HepG2 (cell line): ENCODE results near the gene MAPK7. TPM values are rescaled to one million over a fixed set of nuclear protein-coding genes. Genes with fewer than 3 reads are reported as not detected.
A peak's percentile ranks its signal among the peaks of the same experiment; 100 is the strongest.

Experiments used
- ATF7 ChIP-seq, 2 experiments: fragments of 450-650 bp in 1 of 2; sonication (generic) in 1 of 2; formaldehyde crosslinking in 1 of 2; IDR thresholded peaks; 2 replicates each; pipeline versions ENCODE4 v1.4.0 to v1.6.1; 2016 to 2020; ENCODE audit warnings: antibody characterized with exemption in 1 of 2, mild to moderate bottlenecking in 1 of 2, missing genetic modification reagents in 1 of 2
- GLI4 ChIP-seq: sonication (generic); formaldehyde crosslinking; IDR thresholded peaks from 2 replicates; pipeline ENCODE4 v1.5.1; 2020; ENCODE audit warnings: missing genetic modification reagents, mild to moderate bottlenecking, moderate library complexity, borderline replicate concordance
- HNRNPK ChIP-seq: fragments of 200-400 bp; formaldehyde crosslinking; IDR thresholded peaks from 2 replicates; pipeline ENCODE4 v1.6.1; 2018; ENCODE audit warnings: low read length, low read depth, moderate library complexity, mild to moderate bottlenecking; ENCODE audit not compliant: poor library complexity, severe bottlenecking
- HOXD1 ChIP-seq: sonication (generic); formaldehyde crosslinking; IDR thresholded peaks from 2 replicates; pipeline ENCODE4 v1.5.0; 2020; ENCODE audit warnings: missing genetic modification reagents
- ISX ChIP-seq: sonication (generic); formaldehyde crosslinking; conservative IDR thresholded peaks from 2 replicates; pipeline ENCODE4 v1.5.0; 2020; ENCODE audit warnings: missing genetic modification reagents
- KAT7 ChIP-seq: IDR thresholded peaks from 2 replicates; pipeline ENCODE4 v1.6.1; 2018; ENCODE audit warnings: borderline replicate concordance, missing compliant biosample characterization
- MIER3 ChIP-seq: IDR thresholded peaks from 2 replicates; pipeline ENCODE4 v1.6.1; 2016; ENCODE audit warnings: missing compliant biosample characterization, borderline replicate concordance
- NKX3-1 ChIP-seq: sonication (generic); formaldehyde crosslinking; IDR thresholded peaks from 2 replicates; pipeline ENCODE4 v1.5.0; 2020; ENCODE audit warnings: missing genetic modification reagents
- NR2C2 ChIP-seq: sonication (generic); formaldehyde crosslinking; IDR thresholded peaks from 2 replicates; pipeline ENCODE4 v1.4.0; 2020; ENCODE audit warnings: missing genetic modification reagents, mild to moderate bottlenecking, moderate library complexity, borderline replicate concordance
- RXRA ChIP-seq: sonication (generic); formaldehyde crosslinking; IDR thresholded peaks from 2 replicates; pipeline ENCODE4 v1.5.1; 2020; ENCODE audit warnings: missing genetic modification reagents
- SUZ12 ChIP-seq: fragments of 150-350 bp; IDR thresholded peaks from 2 replicates; pipeline ENCODE4 v1.6.1; 2014; ENCODE audit warnings: low read depth, low read length
- TMF1 ChIP-seq: sonication (generic); formaldehyde crosslinking; IDR thresholded peaks from 2 replicates; pipeline ENCODE4 v1.8.1; 2022; ENCODE audit warnings: low read depth, missing genetic modification reagents
- ZBTB3 ChIP-seq: sonication (generic); formaldehyde crosslinking; IDR thresholded peaks from 2 replicates; pipeline ENCODE4 v1.4.0; 2020; ENCODE audit warnings: low read depth, mild to moderate bottlenecking, moderate library complexity, missing genetic modification reagents, borderline replicate concordance
- ZFP36L1 ChIP-seq: sonication (generic); formaldehyde crosslinking; IDR thresholded peaks from 2 replicates; pipeline ENCODE4 v1.8.0; 2022; ENCODE audit warnings: mild to moderate bottlenecking, missing genetic modification reagents, moderate library complexity
- ZFP36L2 ChIP-seq: sonication (generic); formaldehyde crosslinking; IDR thresholded peaks from 2 replicates; pipeline ENCODE4 v1.4.0; 2020; ENCODE audit warnings: missing genetic modification reagents
- ZNF12 ChIP-seq: sonication (generic); formaldehyde crosslinking; IDR thresholded peaks from 2 replicates; pipeline ENCODE4 v1.5.0; 2020; ENCODE audit warnings: missing genetic modification reagents
- ZNF263 ChIP-seq: sonication (generic); formaldehyde crosslinking; IDR thresholded peaks from 2 replicates; pipeline ENCODE4 v1.4.0; 2020; ENCODE audit warnings: missing genetic modification reagents
- ZNF33A ChIP-seq: sonication (generic); formaldehyde crosslinking; IDR thresholded peaks from 2 replicates; pipeline ENCODE4 v1.5.1; 2020; ENCODE audit warnings: missing genetic modification reagents, mild to moderate bottlenecking, moderate library complexity, borderline replicate concordance
- ZNF383 ChIP-seq: sonication (generic); formaldehyde crosslinking; IDR thresholded peaks from 2 replicates; pipeline ENCODE4 v1.4.0; 2020; ENCODE audit warnings: missing genetic modification reagents, mild to moderate bottlenecking, borderline replicate concordance
- ZNF660 ChIP-seq: sonication (generic); formaldehyde crosslinking; IDR thresholded peaks from 2 replicates; pipeline ENCODE4 v1.5.1; 2020; ENCODE audit warnings: mild to moderate bottlenecking, low read depth, missing genetic modification reagents, borderline replicate concordance
- ZNF75D ChIP-seq: sonication (generic); formaldehyde crosslinking; IDR thresholded peaks from 2 replicates; pipeline ENCODE4 v1.8.1; 2023; ENCODE audit warnings: missing genetic modification reagents, mild to moderate bottlenecking, borderline replicate concordance
- ZNF839 ChIP-seq: sonication (generic); formaldehyde crosslinking; IDR thresholded peaks from 2 replicates; pipeline ENCODE4 v1.4.0; 2020; ENCODE audit warnings: missing genetic modification reagents, mild to moderate bottlenecking, borderline replicate concordance
- polyA plus RNA-seq, 8 experiments: library from polyadenylated mRNA; depleted of rRNA in 3 of 8; stranded (reverse) in 7 of 8; unstranded in 1 of 8; fragments of >200 nt; fragmentation: Illumina TruSeq in 4 of 8; extraction: Trizol in 4 of 8; gene quantifications; 2 replicates each; pipeline versions ENCODE4 v1.2.1 to v1.2.3, GENCODE V29; 2011 to 2016; ENCODE audit warnings: low read depth in 4 of 8, missing spikeins in 1 of 8, mixed read lengths in 1 of 8; ENCODE audit not compliant: insufficient read depth in 1 of 8
- total RNA-seq, 5 experiments: library from RNA; depleted of rRNA; stranded (reverse); fragments of >200 nt; fragmentation: Illumina TruSeq; extraction: Trizol; gene quantifications; 2 replicates each; pipeline ENCODE4 v1.2.3, GENCODE V29; 2016; ENCODE audit warnings: low read depth in 1 of 5
- TF ChIP-seq, protein P1 (sequence below): sonication (generic); formaldehyde crosslinking; IDR thresholded peaks from 2 replicates; pipeline ENCODE4 v1.4.0; 2020; ENCODE audit warnings: missing genetic modification reagents
- TF ChIP-seq, protein P2 (sequence below): sonication (generic); formaldehyde crosslinking; IDR thresholded peaks from 2 replicates; pipeline ENCODE4 v1.8.0; 2022; ENCODE audit warnings: low read depth, missing genetic modification reagents

MAPK7 gene
- total and polyA plus RNA-seq, 2 of the 13 experiments (the other 11 are each of a cell fraction or from before 2014, with no cell fraction given), result 2.9 to 5.9 TPM

GRCh38 chr17:19338031-19338990 lies 40.0 kb upstream of the MAPK7 start (continued):
- TF ChIP-seq, protein P1, sequence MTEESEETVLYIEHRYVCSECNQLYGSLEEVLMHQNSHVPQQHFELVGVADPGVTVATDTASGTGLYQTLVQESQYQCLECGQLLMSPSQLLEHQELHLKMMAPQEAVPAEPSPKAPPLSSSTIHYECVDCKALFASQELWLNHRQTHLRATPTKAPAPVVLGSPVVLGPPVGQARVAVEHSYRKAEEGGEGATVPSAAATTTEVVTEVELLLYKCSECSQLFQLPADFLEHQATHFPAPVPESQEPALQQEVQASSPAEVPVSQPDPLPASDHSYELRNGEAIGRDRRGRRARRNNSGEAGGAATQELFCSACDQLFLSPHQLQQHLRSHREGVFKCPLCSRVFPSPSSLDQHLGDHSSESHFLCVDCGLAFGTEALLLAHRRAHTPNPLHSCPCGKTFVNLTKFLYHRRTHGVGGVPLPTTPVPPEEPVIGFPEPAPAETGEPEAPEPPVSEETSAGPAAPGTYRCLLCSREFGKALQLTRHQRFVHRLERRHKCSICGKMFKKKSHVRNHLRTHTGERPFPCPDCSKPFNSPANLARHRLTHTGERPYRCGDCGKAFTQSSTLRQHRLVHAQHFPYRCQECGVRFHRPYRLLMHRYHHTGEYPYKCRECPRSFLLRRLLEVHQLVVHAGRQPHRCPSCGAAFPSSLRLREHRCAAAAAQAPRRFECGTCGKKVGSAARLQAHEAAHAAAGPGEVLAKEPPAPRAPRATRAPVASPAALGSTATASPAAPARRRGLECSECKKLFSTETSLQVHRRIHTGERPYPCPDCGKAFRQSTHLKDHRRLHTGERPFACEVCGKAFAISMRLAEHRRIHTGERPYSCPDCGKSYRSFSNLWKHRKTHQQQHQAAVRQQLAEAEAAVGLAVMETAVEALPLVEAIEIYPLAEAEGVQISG (CRISPR knock-in tag), result peak; percentile 96
- no peak for TF ChIP-seq ISX (CRISPR knock-in tag)
- TF ChIP-seq, protein P2, sequence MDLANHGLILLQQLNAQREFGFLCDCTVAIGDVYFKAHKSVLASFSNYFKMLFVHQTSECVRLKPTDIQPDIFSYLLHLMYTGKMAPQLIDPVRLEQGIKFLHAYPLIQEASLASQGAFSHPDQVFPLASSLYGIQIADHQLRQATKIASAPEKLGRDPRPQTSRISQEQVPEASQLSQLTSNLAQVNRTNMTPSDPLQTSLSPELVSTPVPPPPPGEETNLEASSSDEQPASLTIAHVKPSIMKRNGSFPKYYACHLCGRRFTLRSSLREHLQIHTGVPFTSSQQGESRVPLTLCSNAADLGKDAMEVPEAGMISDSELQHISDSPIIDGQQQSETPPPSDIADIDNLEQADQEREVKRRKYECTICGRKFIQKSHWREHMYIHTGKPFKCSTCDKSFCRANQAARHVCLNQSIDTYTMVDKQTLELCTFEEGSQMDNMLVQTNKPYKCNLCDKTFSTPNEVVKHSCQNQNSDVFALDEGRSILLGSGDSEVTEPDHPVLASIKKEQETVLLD, result no peak
- peak; percentile 46; the same call in 1 of the 2 replicates for TF ChIP-seq HOXD1 (CRISPR knock-in tag)
- TF ChIP-seq SUZ12, result no peak
- no peak for TF ChIP-seq ZNF33A (CRISPR knock-in tag)
- peak; percentile 73 for TF ChIP-seq ZNF263 (CRISPR knock-in tag)
- TF ChIP-seq RXRA (CRISPR knock-in tag), result peak; percentile 91
- no peak for TF ChIP-seq ZFP36L2 (CRISPR knock-in tag)
- TF ChIP-seq MIER3, result peak; percentile 44
- no peak for TF ChIP-seq ZFP36L1 (CRISPR knock-in tag)
- TF ChIP-seq NKX3-1 (CRISPR knock-in tag), result 0 out of 2 replicates have a peak, but pooled peaks have one; percentile 33
- no peak for TF ChIP-seq ZNF75D (CRISPR knock-in tag)
- TF ChIP-seq NR2C2, result peak; percentile 67; the same call in 1 of the 2 replicates
- no peak for TF ChIP-seq ZNF12 (CRISPR knock-in tag)
- TF ChIP-seq ZBTB3 (CRISPR knock-in tag), result no peak
- TF ChIP-seq ZNF383 (CRISPR knock-in tag), result no peak
- TF ChIP-seq TMF1 (CRISPR knock-in tag), result no peak
- no peak for TF ChIP-seq ZNF839
- no peak for TF ChIP-seq HNRNPK
- TF ChIP-seq ATF7 (IDR thresholded peaks at IDR 0.05), result peak; percentile 35
- no peak for TF ChIP-seq ATF7 (CRISPR knock-in tag; IDR thresholded peaks at IDR 0.05)
- no peak for TF ChIP-seq GLI4 (CRISPR knock-in tag)
- TF ChIP-seq KAT7 (CRISPR knock-in tag), result no peak
- TF ChIP-seq ZNF660 (CRISPR knock-in tag), result no peak
